Measurements from ENCODE around the gene SSU72.
"Not testable (repeated sequence)": the region's sequence is repeated elsewhere in the genome, so short reads cannot be mapped to it uniquely, and the experiment has no call there.

The SSU72 gene

GRCh38 chr1:1540090-1540817 lies 34.4 kb downstream of the SSU72 start, which contains the start of gene TMEM240:
Gene TMEM240 (minus strand): TSS chr1:1540624. CDS start chr1:1540346, 278 bp downstream.
- peak; percentile 78 for DNase-seq

GRCh38 chr1:1539310-1540089 lies 35.2 kb downstream of the SSU72 start:
- peak; percentile 30 for DNase-seq

GRCh38 chr1:1538989-1539309 lies 35.7 kb downstream of the SSU72 start:
- no peak for DNase-seq

GRCh38 chr1:1538334-1538733 lies 36.3 kb downstream of the SSU72 start:
- DNase-seq: no peak

- DNase-seq: no peak
These were observed 36.9 kb downstream of the SSU72 start for GRCh38 chr1:1537626-1538250.

GRCh38 chr1:1536938-1537546 lies 37.6 kb downstream of the SSU72 start:
- DNase-seq: no peak

GRCh38 chr1:1536019-1536937 lies 38.4 kb downstream of the SSU72 start:
- DNase-seq: no peak

- DNase-seq: no peak
These were observed 39.3 kb downstream of the SSU72 start for GRCh38 chr1:1535201-1536018.

- no peak for DNase-seq
These were observed 40.1 kb downstream of the SSU72 start for GRCh38 chr1:1534401-1535154.

- not testable (repeated sequence) for DNase-seq
These were observed 40.8 kb downstream of the SSU72 start for GRCh38 chr1:1533894-1534291.

- not testable (repeated sequence) for DNase-seq
These were observed 41.3 kb downstream of the SSU72 start for GRCh38 chr1:1533176-1533893.

- no peak for DNase-seq
These were observed 42.7 kb downstream of the SSU72 start for GRCh38 chr1:1531947-1532346.

GRCh38 chr1:1529936-1530335 lies 44.7 kb downstream of the SSU72 start:
- DNase-seq: no peak

- DNase-seq: no peak
These were observed 45.3 kb downstream of the SSU72 start for GRCh38 chr1:1529321-1529720.

GRCh38 chr1:1528301-1529267 lies 46.1 kb downstream of the SSU72 start:
- DNase-seq: no peak

GRCh38 chr1:1527092-1527816 lies 47.4 kb downstream of the SSU72 start:
- DNase-seq: no peak

- DNase-seq: not testable (repeated sequence)
These were observed 48.2 kb downstream of the SSU72 start for GRCh38 chr1:1526476-1526875.
